ENCODE data around the gene TCEAL9.

TCEAL9 gene

DNA sequence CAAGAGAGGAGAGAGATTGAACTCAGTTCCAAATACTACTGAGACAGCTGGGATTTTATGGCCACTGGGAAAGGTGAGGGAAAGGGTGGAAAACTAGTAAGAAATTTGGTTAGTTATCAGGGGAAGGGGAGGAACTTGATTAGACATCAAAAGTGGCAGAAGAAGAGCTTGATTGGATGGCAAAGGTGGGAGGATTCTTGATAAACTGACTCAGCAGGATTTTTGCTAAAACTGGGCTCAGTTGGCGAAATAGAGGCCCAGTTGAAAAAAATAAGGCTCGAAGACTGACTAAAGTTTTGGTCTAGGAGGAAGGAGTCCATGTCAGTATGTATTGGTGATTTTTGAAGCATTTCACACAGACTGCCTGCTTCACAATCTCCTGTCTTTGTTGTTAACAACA is 30.0 kb downstream of the TCEAL9 start:
- Histone ChIP-seq H3K4me3 (ENCODE audit: low read depth, low read length) (no peak overlapping the region), H3K27me3 (ENCODE audit: insufficient read depth, low read depth, severe bottlenecking) (no peaks in the 10 kb centered on the region), H3K9me3 (ENCODE audit: severe bottlenecking) (no peaks in the 10 kb centered on the region), H3K36me3 (no peaks in the 10 kb centered on the region), H3K27ac (no peak overlapping the region)
- TF ChIP-seq, protein P1, sequence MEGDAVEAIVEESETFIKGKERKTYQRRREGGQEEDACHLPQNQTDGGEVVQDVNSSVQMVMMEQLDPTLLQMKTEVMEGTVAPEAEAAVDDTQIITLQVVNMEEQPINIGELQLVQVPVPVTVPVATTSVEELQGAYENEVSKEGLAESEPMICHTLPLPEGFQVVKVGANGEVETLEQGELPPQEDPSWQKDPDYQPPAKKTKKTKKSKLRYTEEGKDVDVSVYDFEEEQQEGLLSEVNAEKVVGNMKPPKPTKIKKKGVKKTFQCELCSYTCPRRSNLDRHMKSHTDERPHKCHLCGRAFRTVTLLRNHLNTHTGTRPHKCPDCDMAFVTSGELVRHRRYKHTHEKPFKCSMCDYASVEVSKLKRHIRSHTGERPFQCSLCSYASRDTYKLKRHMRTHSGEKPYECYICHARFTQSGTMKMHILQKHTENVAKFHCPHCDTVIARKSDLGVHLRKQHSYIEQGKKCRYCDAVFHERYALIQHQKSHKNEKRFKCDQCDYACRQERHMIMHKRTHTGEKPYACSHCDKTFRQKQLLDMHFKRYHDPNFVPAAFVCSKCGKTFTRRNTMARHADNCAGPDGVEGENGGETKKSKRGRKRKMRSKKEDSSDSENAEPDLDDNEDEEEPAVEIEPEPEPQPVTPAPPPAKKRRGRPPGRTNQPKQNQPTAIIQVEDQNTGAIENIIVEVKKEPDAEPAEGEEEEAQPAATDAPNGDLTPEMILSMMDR (IDR thresholded peaks at IDR 0.05; ENCODE audit: low read depth, low read length): no peak
- DNase-seq: no peak

GRCh38 chrX:103393487-103393886 is 37.2 kb downstream of the TCEAL9 start:
- H3K27me3 ChIP-seq (ENCODE audit: insufficient read depth, low read depth, severe bottlenecking): peaks cover 15% of the 10 kb centered on the region
- H3K9me3 ChIP-seq (ENCODE audit: severe bottlenecking): no peaks in the 10 kb centered on the region
- no peak overlapping the region for H3K27ac ChIP-seq
- no peak overlapping the region for H3K4me3 ChIP-seq (ENCODE audit: low read depth, low read length)
- DNase-seq: no peak
- H3K36me3 ChIP-seq: no peaks in the 10 kb centered on the region
- TF ChIP-seq, protein P1 (IDR thresholded peaks at IDR 0.05; ENCODE audit: low read depth, low read length): no peak

GRCh38 chrX:103396186-103396585 is 39.9 kb downstream of the TCEAL9 start:
- Histone ChIP-seq H3K27me3 (ENCODE audit: insufficient read depth, low read depth, severe bottlenecking) (peaks cover 21% of the 10 kb centered on the region), H3K9me3 (ENCODE audit: severe bottlenecking) (no peaks in the 10 kb centered on the region), H3K27ac (no peak overlapping the region), H3K36me3 (no peaks in the 10 kb centered on the region), H3K4me3 (ENCODE audit: low read depth, low read length) (no peak overlapping the region)
- DNase-seq: no peak
- TF ChIP-seq, protein P1 (IDR thresholded peaks at IDR 0.05; ENCODE audit: low read depth, low read length): no peak

DNA sequence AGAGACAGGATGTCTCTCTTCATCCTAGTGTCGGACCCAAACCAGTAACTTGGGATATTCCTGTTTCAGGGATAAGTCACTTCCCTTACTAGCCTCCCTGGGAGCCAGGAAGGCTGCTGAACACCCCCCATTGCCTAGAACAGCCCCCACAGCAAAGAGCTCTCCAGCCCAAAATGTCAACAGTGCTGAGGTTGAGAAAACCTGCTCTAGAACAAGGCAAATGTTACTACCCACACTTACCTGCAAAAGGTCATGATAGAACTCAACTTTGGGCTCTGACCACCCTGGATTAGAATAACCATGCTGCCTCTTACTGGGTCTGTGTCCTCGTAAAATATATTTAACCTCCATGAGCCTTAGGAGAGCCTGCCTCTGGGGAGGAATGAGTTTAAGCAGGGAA is 40.4 kb downstream of the TCEAL9 start:
- no peak for DNase-seq
- Histone ChIP-seq H3K9me3 (ENCODE audit: severe bottlenecking) (no peaks in the 10 kb centered on the region), H3K36me3 (no peaks in the 10 kb centered on the region), H3K4me3 (ENCODE audit: low read depth, low read length) (no peak overlapping the region), H3K27me3 (ENCODE audit: insufficient read depth, low read depth, severe bottlenecking) (peaks cover 22% of the 10 kb centered on the region), H3K27ac (no peak overlapping the region)
- TF ChIP-seq, protein P1 (IDR thresholded peaks at IDR 0.05; ENCODE audit: low read depth, low read length): no peak

DNA sequence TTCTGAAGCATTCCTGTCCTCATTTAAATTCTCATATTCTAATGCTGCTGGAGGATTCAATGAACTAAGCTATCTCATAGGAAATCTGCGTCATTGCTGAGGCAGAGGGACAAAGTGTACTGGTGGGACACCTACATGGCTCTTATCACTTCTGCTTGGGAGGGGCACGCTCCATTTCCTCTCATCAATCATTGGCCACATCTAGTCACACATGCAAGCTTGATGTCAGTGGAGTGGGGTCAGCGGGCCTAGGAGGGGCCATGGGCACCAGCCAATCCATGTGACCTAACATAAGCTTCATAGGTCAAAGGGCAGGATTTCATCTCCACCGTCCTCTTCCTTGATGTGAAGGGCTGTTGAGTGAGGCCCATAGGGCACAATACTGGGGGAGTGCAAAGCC is 41.4 kb downstream of the TCEAL9 start:
- H3K27me3 ChIP-seq (ENCODE audit: insufficient read depth, low read depth, severe bottlenecking): peaks cover 20% of the 10 kb centered on the region
- no peaks in the 10 kb centered on the region for H3K36me3 ChIP-seq
- DNase-seq: no peak
- TF ChIP-seq, protein P1 (IDR thresholded peaks at IDR 0.05; ENCODE audit: low read depth, low read length): no peak
- no peak overlapping the region for H3K27ac ChIP-seq
- H3K9me3 ChIP-seq (ENCODE audit: severe bottlenecking): no peaks in the 10 kb centered on the region
- H3K4me3 ChIP-seq (ENCODE audit: low read depth, low read length): no peak overlapping the region

- Histone ChIP-seq H3K9me3 (ENCODE audit: severe bottlenecking) (no peaks in the 10 kb centered on the region), H3K27me3 (ENCODE audit: insufficient read depth, low read depth, severe bottlenecking) (peaks cover 15% of the 10 kb centered on the region), H3K4me3 (ENCODE audit: low read depth, low read length) (no peak overlapping the region), H3K36me3 (no peaks in the 10 kb centered on the region), H3K27ac (no peak overlapping the region)
- no peak for DNase-seq
- TF ChIP-seq, protein P1 (IDR thresholded peaks at IDR 0.05; ENCODE audit: low read depth, low read length): no peak
Measured at GRCh38 chrX:103398421-103398864, 42.1 kb downstream of the TCEAL9 start.
